Activated T-cell treated with anti-CD3 and anti-CD28 coated beads for 4 hours (primary cell): ENCODE data around the gene CEP250.

Source experiments
- DNase-seq: peaks from one replicate; pipeline ENCODE4 v3.0.0-alpha.2; 2020

The CEP250 gene

DNA sequence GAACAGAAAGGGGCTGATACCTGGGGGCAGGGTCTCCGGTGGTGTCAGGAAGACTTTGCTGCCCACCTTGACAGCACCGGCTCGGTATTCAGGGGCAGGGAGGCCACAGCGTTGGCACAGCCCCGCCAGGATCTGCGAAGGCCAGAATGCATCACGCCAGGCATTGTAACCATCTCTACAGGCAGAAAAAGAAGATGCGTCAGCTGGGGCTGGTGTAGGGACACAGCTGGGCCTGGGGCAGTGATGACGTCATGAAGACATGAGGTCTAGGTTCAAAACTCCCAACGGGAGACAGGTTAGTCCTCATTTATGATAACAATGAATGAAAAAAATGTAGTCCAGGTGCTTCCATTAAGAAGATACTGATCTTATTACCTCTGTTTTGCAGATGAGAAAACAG, 108.4 kb downstream of the CEP250 start:
- no peak for DNase-seq

- DNase-seq: no peak
Measured at GRCh38 chr20:35564905-35565304, 109.5 kb downstream of the CEP250 start.

- no peak for DNase-seq
Measured at GRCh38 chr20:35568645-35569044, 113.2 kb downstream of the CEP250 start.
